NK-92 (cell line): Measurements from ENCODE around the gene TOP2B.

Source experiments
- DNase-seq: peaks from one replicate; lab custom pipeline; 2025; ENCODE audit not compliant: unreplicated experiment; lab: John Stamatoyannopoulos, UW

Gene TOP2B

DNA sequence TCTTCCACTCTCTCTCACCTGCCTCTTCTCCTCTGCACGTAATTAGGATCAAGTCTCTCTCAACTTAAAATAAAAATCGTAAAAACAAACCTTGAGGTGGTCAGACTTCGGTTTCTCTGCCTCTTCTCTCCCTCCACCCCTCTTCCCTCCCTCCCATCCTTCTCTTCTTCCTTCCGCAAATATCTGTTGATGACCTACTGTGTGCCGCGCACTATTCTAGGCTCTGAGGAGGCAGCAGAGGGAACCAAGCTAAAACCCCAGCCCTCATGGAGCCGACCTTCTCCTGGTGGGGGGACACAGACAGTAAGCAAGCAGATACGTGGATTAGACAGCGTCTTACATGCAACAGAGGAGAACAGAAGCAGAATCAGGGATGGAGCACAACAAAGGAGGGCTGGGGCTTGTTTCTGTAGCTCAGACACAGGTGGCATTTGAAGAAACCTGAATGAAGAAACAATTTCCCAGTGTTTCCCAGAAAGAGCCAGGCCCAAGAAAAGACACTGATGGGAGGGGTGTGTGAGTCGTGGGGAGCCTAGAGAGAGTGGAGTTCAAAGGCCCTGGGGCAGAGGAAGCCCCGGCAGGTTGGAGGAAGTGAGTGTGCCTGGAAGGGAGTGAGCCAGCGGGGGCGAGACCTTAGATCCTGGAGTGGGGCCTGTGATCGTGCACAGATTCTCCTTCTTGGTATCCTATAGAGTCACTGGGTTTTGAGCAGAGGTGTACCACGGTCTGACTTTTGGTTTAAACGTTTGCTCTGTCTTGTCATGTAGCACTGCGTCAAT, 80.5 kb downstream of the TOP2B start:
- DNase-seq, result no peak

DNA sequence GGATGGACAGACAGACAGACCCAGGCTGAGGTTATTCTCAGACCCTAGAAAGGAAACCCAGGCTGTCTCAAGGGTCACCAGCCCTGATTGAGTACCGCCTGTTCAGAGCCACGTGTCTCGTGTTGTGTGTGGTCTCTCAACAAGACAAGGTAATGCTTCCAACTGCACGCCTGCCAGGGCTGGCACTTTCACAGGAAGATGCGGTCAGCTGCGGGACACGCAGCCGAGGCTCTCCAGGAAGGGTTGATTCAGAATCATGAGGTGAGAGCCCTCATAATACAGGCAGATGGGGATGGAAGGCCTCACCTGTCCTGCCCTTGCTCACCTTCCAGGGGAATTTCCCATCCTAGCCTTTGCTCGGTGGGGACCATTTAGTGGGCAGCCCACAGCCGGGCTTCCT, 81.4 kb downstream of the TOP2B start:
- DNase-seq, result no peak

- no peak for DNase-seq
These were observed 82.5 kb downstream of the TOP2B start for GRCh38 chr3:25582242-25582641.

GRCh38 chr3:25581823-25582222, 82.9 kb downstream of the TOP2B start:
- no peak for DNase-seq

DNA sequence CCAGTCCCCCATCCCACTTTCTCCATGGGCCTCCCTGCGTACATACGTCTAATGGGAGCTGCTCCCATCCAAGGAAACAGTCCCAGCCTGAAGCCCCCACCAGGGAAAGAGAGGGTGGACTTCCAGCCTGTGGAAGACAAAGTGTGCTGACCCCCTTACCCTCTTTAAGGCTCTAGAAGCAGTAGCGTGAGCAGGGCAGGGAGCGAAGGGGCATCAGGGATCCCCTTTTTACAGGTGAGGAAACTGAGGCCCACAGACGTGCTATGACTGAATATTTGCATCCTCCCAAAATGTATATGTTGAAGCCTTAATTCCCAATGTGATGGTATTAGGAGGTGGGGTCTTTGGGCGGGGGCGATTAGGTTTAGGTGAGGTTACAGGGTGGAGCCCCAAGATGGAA, 83.4 kb downstream of the TOP2B start:
- no peak for DNase-seq

DNA sequence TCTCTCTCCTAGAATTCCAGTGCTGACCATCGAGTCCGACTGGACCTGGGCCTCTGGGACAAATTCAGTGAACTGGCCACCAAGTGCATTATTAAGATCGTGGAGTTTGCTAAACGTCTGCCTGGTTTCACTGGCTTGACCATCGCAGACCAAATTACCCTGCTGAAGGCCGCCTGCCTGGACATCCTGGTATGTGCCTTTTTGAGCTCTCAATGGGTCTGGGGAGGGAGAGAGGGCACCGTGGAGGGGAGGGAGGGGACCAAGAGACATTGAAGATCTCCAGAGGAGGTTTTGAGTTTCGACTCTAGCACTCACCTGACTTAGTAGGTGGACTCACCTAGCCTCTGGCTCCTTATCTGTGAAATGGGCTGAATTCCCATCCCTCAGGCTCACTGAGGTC, 84.2 kb downstream of the TOP2B start:
- DNase-seq, result no peak

GRCh38 chr3:25578059-25578458, 86.6 kb downstream of the TOP2B start:
- DNase-seq, result no peak

GRCh38 chr3:25576831-25577454, 87.8 kb downstream of the TOP2B start:
- DNase-seq, result no peak

GRCh38 chr3:25576146-25576545, 88.6 kb downstream of the TOP2B start:
- DNase-seq, result no peak

DNA sequence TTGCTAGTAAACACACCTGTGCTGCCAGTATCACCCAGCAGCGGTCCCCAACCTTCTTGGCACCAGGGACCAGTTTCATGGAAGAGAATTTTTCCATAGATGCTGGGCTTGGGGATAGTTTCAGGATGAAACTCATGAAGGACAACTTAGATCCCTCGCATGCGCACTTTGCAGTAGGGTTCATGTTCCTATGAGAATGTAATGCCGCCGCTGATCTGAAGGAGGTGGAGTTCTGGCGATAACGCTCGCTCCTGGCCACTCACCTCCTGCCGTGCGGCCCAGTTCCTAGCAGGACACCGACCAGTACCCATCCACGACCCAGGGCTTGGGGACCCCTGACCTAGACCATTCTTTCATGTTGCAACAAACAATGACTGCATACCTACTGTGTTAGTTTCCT, 89.7 kb downstream of the TOP2B start:
- DNase-seq, result no peak

DNA sequence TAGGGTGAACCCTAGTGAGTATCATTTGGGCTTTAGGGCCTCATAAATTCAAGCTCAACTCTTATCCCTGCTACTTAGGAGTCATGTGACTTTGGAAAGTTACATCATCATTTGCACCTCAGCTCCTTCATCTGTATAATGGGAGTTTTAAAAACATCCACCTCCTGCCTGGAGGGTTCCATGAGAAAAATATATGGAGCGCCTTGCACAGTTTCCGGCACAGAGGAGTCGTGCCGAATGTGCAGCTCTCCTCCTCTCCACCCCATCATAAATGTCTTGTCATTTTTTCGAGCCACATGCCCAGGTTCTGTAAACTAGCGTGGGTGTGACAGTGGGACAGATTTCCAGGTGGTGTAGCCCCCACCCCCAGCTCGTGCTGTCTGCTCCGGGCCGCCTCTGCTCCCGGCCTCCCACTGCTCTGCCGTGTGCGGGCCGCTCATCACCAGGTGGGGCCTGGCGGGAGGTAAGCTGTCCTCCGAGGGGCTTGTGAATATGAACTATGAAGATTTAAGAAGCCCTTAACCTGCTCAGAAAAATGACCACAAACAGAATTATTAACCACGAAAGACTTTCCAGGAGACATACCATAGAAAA, 90.4 kb downstream of the TOP2B start:
- DNase-seq, result no peak

DNA sequence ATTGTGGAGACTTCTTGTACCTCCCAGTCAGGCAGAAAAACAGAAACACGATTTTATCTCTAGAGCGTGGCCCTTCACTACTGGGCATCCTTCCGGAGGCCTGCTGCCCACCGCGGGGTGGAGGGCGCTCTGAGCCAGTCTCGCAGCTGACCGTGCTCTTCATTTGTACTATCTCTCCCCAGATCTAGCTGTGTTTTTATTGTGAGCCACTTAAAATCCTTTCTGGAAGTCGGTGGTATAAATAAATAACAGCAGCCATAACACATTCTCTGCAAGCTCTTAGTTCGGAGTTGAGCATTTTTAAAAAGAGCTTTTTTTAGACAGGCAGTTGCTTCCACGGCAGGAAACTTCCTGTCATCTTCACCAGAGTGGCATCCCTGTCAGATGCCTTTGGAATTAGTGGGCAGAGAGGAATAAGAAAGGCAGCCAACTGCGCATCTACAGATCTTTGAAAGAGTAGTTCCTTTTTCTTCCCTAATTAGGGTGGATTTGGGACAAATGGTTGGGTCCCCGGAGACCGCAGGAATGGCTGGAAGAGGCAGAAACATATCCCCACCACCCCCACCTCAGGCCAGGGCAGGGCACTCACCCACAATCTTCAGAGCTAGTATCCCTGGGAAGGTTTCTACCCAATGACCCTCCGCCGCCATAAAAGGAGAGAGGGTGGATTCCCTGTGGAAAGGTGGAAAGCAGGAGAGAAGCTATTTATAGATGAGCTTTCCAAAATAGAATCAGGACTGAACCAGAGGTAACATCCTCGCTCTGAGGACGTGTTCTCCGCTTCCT, 91.1 kb downstream of the TOP2B start:
- no peak for DNase-seq

GRCh38 chr3:25572919-25573385, 91.8 kb downstream of the TOP2B start:
- DNase-seq, result no peak

DNA sequence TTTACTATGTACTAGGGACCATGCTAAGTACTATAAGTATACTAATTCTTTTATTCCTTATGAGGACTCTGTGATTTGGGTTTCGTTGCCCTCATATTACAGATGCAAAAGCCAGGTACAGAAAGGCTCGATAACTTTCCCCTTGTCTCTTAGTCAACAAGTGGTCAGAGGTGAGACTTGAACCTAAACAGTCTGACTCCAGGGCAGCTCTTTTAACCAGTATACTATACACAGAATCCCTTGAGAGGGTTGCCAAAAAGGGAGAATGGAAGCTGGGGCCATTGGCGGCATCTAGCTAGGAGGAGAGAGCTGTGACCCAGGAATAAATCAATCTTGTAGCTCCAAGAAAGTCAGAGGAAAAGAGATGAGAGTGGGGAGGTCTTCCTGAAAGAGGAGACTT, 92.4 kb downstream of the TOP2B start:
- DNase-seq, result no peak

DNA sequence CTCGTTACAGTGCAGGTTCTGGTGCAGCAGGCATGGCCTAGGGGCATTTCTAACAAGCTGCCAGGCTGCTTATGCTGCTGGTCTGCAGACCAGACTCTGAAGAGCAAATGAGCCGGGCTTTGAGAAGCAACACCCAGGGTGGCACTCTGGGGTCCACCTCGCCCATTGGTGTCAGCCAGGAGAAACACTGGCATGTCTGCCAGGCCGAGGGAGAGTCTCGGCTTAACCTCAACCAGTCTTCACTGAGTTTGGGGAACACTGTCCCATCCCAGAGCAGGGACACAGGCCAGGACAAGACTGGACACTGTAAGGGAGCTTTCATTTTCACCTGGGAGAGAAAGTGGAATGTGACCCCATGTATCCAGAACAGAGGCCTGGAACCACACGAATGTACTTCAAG, 93.4 kb downstream of the TOP2B start:
- no peak for DNase-seq

DNA sequence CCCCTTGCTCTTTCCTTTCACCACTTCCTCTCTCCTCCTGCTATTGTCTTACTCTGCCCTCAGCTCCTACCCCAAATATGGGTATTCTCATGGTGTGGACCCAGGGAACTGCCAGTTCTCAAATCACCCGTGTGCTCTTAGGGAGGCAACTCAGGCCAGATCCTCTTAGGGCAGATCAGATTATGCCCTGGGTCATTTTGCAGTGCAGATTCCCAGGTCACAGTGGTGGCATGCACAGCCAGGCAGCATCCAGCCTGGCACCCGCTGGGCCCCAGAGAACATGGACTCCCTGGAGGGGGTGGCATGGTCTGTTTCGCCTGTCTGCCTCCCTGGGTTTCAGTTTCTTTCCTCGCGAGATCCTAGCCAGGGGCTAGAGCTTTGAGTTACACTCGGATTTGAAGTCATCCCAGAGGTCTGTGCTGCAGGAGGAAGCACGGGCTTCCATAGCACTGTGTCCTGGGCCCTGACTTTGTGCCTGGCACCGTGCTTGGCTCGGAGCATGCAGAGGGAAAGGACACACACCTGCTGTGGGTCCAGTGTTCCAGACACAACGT, 96.1 kb downstream of the TOP2B start:
- DNase-seq, result no peak

DNA sequence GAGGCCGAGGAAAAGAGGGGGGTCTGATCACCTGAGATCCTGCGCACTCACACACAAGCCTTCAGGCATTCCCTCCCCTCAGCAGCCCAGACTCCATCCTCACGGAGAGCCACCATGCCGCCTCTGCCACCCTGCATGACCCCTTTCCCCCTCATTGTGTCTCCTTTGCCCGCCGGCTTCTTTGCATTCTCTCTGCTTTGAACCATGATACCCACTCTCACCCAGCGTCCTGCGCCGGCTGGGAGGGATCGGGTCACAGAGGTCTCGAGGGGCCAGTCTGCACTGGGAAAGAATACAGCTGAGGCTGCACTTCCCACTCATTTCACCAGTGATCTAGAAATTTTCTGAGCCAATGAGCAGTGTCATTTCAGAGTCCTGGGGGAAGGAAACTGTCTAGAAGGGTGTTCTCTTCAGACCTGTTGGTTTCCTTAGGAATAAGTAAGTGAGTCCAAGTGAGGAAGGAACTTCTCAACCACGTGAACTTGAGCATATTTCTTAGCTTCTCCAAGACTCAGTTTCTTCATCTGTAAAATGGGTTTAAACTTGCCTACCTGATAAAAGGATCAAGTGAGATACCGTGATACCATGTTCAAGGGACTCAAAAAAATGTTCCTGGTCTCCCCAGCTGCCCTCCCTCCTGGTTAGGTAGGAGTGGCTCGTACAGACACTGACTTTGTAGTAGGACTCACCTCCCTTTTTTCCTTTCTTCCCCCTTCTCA, 96.7 kb downstream of the TOP2B start:
- DNase-seq, result no peak

DNA sequence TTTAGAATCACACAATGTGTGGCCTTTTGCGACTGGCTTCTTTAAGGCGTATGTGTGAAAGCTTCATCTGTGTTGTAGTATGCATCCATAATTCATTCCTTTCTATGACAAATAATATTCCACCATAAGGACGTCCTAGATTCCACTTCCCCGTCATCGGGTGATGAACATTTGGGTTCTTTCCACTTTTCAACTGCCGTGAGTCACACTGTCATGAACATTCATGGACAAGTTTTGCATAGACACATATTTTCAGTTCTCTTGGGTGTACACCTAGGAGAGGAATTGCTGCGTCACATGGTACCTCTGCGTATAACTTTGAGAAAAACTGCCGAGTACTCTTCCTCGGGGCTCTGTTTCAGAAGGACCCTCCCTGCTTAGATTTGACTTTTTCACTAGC, 97.3 kb downstream of the TOP2B start:
- DNase-seq, result no peak

GRCh38 chr3:25566358-25566920, 98.3 kb downstream of the TOP2B start:
- no peak for DNase-seq

DNA sequence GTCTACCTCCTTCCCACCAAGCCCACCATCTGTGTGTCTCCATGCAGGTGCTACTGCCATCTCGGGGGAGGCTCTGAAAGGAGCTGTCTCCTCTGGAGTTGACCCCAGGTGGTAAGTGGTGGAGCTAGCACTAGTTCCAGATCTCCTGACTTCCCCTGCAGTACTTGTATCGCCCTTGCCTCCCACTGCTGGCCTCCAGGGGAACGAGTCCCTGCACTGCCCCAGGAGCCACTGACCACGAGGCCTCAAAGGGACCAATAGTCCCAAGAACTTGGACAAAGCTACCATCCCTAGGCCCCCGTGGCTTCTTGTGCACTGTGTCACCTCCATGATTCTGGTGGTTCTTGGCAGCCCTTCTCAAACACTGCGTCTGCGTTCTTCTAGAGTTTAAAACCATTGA, 98.9 kb downstream of the TOP2B start:
- DNase-seq, result no peak
